Mucosa of rectum (tissue), 2 donors: ENCODE data around the gene GLG1.
"Not testable (repeated sequence)": the region's sequence is repeated elsewhere in the genome, so short reads cannot be mapped to it uniquely, and the experiment has no call there.

ENCODE experiments used
- H3K27ac ChIP-seq, 2 donors: one replicate each; pipeline ENCODE4 v1.7.0; 2013; ENCODE audit warnings: inconsistent platforms in 2 of 2, low read depth in 2 of 2, low read length in 2 of 2
- H3K27me3 ChIP-seq, 2 donors: one replicate each; pipeline ENCODE4 v1.7.0; 2013; ENCODE audit warnings: low read length in 2 of 2; ENCODE audit not compliant: control insufficient read depth in 2 of 2, insufficient read depth in 2 of 2
- H3K36me3 ChIP-seq, 2 donors: one replicate each; pipeline ENCODE4 v1.7.0; 2013; ENCODE audit warnings: low read length in 2 of 2; ENCODE audit not compliant: control insufficient read depth in 2 of 2, insufficient read depth in 2 of 2
- H3K4me1 ChIP-seq, 2 donors: one replicate each; pipeline ENCODE4 v1.7.0; 2013; ENCODE audit warnings: low read length in 2 of 2, mild to moderate bottlenecking in 1 of 2; ENCODE audit not compliant: control insufficient read depth in 2 of 2, insufficient read depth in 2 of 2
- H3K4me3 ChIP-seq, 2 donors: one replicate each; pipeline ENCODE4 v1.7.0; 2013; ENCODE audit warnings: low read length in 2 of 2
- H3K9ac ChIP-seq, 2 donors: one replicate each; pipeline ENCODE4 v1.7.0; 2013; ENCODE audit warnings: low read length in 2 of 2, low read depth in 1 of 2, mild to moderate bottlenecking in 1 of 2
- H3K9me3 ChIP-seq, 2 donors: one replicate each; pipeline ENCODE4 v1.7.0; 2013; ENCODE audit warnings: low read length in 2 of 2; ENCODE audit not compliant: control insufficient read depth in 2 of 2
- donor health status: healthy.
- donor health status: Normal muscosa, but diverticular disease.

GLG1 gene

DNA sequence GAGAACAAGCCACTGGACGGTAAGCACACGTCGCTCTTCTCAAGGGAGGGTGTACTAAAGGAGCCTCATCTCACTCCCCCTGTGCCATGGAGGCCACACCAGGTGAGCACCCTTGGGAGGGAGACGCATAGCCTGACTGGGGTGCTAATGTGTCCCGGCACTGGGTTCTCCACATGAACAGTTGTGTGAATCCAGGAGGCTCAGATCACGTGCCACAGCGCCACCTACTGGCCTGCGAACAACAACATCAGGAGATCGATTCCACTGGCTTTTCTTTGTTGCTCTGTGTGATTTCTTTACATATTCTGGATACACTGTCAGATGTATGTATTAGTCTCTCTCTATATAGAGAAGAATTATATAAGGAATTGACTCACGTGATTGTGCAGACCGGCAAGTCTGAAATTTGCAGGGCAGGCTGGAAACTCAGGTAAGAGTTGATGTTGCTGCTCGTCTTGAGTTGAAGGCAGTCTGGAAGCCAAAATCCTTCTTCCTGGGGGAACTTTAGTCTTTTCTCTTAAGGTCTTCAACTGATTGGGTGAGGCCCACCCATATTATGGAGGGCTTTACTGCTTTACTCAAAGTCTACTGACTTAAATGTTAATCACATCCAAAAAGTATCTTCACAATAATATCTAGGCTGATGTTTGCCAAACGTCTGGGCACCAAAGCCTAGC lies 176.7 kb downstream of the GLG1 start:
- H3K4me3 ChIP-seq, H3K36me3 ChIP-seq, H3K9me3 ChIP-seq, H3K27me3 ChIP-seq, H3K27ac ChIP-seq, H3K4me1 ChIP-seq, H3K9ac ChIP-seq: not testable (repeated sequence)

DNA sequence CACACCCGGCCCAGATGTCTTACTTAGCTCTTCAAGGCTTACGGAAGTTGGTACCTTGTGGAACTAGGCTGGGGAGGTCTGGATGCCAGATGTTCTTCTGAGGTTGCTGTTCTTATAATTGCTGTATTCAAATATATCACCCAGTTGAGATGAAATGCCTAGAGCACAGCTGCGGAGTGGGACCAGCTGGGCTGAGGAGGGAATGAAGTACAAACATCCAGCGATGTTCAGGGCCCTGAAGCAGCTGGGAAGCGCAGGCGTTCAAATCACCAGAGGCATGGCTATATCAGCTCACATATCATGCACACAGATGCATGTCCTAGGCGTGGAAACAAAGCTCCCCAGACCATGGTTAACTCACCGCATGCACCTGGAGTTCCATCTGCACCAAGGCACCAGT lies 178.4 kb downstream of the GLG1 start:
- H3K27ac ChIP-seq, H3K27me3 ChIP-seq, H3K9me3 ChIP-seq, H3K4me3 ChIP-seq, H3K9ac ChIP-seq, H3K4me1 ChIP-seq, H3K36me3 ChIP-seq: not testable (repeated sequence)

DNA sequence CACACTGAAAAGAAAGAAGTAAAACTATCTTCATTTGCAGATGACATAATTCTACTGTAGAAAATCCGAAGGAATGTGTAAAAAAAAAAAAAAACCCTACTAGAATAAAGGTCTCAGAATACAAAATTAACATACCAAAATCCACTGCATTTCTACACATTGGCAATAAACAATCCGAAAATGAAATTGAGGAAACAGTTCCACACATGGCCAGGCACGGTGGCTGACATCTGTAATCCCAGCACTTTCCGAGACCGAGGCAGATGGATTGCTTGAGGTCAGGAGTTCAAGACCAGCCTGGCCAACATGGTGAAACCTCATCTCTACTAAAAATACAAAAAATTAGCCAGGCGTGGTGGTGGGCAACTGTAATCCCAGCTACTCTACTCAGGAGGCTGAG lies 181.2 kb downstream of the GLG1 start:
- not testable (repeated sequence) for H3K4me3 ChIP-seq, H3K9me3 ChIP-seq, H3K9ac ChIP-seq, H3K4me1 ChIP-seq, H3K27ac ChIP-seq, H3K36me3 ChIP-seq, H3K27me3 ChIP-seq

DNA sequence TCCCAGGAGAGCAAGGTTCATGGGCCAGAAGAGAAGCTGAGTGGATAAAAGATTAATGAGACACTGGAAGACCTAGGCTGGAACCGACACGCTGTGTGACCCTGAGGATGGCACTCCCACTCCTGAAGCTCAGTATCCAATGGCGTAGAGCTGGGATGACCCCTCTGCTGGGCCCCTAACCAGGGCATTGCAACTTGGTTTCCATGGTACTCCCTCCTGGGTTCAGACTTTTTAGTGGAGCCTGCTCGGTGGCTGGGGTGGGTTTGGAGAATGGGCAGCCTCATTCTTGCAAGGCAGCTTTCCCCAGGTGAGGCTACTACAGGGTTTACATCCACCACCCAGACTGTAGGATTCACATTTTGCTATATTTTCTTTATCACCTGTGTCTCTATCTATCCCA lies 183.2 kb downstream of the GLG1 start:
- not testable (repeated sequence) for H3K27ac ChIP-seq, H3K4me1 ChIP-seq, H3K4me3 ChIP-seq, H3K36me3 ChIP-seq, H3K27me3 ChIP-seq, H3K9ac ChIP-seq, H3K9me3 ChIP-seq

DNA sequence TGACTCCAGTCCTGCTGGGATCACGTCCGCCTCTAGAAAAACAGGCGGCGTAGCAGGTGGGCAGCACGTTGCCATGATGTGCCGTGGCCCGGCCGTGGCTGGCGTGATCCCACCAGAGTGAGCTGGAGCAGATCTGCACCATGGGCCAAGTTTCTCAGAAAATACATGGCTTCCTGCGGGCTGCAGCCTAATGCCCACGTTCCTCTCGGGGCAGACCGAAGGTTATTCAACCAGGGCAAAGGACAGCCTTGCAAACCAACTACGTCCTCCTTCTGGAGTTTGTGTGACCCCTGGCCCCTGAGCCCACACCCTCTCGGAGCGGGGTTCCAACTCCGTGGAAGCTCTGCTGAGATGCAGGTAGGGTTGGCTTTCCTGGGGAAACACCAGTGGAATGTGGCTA lies 184.8 kb downstream of the GLG1 start:
- not testable (repeated sequence) for H3K27ac ChIP-seq, H3K27me3 ChIP-seq, H3K9ac ChIP-seq, H3K4me3 ChIP-seq, H3K4me1 ChIP-seq, H3K36me3 ChIP-seq, H3K9me3 ChIP-seq

DNA sequence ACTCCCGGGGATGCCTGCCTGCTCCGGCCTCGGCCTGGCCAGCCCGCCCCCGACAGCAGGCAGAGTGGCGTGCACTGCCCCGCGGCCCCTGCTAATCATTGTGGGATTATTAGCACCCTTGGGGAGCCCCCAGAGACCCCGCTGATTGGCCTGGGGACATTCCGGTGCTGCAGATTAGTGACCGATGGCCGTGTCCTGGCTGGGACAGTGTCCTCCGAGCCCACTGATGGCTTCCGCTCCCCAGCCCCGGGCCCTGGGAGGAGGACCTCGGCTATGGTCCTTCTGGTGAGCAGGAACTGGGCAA lies 185.5 kb downstream of the GLG1 start:
- not testable (repeated sequence) for H3K27ac ChIP-seq, H3K4me3 ChIP-seq, H3K4me1 ChIP-seq, H3K27me3 ChIP-seq, H3K9me3 ChIP-seq, H3K36me3 ChIP-seq, H3K9ac ChIP-seq

DNA sequence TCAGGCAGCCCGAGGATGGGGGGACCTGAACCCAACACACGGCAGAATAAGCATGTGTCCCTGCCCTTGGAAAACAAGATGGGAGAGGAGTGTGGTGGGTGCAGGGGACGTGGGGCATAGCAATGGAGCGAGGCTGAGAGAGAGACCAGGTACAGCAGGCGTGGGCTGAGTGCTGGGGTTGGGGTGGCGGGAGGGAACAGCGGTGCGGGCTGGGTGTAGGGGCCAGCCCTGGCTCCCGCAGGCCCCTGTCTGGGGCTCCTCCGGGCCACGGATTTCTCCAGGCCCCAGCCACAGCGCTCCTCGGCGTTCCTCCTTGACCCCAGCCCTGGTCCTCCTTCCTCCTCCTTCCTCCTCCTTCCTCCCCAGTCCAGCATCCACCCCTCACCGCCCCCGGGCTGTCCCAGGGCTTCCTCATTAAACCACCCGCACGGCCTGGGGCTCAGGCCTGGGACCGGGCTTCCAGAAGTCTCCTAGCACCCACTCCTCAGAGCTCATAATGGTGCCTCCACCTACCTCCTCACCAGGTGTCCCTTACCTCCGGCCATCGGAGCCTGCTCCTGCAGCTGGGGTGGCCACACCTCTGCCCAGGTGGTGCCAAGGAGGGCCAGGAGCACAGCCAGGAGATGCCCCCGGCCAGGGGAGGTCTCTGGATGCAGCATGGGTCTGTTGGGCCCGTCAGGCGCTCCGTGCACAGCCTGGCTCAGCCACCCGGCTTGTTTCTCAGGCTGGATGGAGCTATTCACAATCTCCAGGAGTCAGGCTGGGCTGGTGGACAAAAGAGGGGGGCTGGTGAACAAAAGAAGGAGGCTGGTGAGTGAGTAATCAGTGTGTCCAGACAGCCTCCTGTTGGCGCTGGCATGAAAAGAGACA lies 186.1 kb downstream of the GLG1 start, which contains the start of gene CLEC18B:
Gene CLEC18B, minus strand, starts transcription at position 867 of the 870 bp plus-strand sequence. Its CDS starts 208 bp downstream, at position 659.
- H3K36me3 ChIP-seq, H3K27ac ChIP-seq, H3K4me3 ChIP-seq, H3K4me1 ChIP-seq, H3K9ac ChIP-seq, H3K27me3 ChIP-seq, H3K9me3 ChIP-seq: not testable (repeated sequence)

DNA sequence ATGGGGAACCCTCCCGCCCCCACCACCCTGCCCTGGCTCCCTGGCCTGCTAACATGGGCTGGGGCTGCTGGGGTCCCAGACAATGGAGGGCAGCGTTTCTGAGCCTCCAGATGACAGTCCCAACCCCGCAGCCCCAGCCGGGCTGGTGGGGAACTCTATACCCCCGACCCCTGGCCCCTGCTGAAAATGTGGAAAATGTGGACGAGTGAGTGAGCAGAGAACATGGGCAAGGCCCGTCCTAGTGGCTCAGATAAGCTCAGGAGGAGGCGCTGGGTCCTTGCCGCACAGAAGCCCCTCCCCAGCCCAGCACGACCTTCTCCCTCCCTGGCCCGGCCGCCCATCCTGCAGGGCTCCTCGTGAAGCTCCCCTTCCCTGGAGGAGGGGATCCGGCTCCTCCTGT lies 187.1 kb downstream of the GLG1 start:
- H3K36me3 ChIP-seq, H3K27me3 ChIP-seq, H3K4me1 ChIP-seq, H3K9me3 ChIP-seq, H3K4me3 ChIP-seq, H3K27ac ChIP-seq, H3K9ac ChIP-seq: not testable (repeated sequence)

DNA sequence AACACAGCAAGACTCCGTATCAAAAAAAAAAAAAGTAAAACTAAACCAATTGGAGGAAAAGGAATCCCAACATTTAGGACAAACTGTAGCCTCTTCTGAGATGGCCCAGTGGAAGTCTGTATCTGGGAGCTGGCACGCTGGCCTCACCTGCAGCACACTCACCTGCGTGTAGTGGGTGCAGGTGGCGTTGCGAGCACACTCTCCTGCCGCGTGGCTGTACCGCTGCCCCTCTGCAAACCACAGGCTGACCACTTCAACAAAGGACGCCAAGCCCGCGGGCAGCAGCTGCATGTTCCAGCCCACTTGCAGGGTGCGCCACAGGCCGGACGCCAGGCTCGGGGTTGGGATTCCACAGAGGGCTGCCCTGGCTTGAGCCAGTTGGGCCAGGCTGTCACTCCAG lies 189.0 kb downstream of the GLG1 start:
- not testable (repeated sequence) for H3K9ac ChIP-seq, H3K9me3 ChIP-seq, H3K4me3 ChIP-seq, H3K27ac ChIP-seq, H3K36me3 ChIP-seq, H3K4me1 ChIP-seq, H3K27me3 ChIP-seq

DNA sequence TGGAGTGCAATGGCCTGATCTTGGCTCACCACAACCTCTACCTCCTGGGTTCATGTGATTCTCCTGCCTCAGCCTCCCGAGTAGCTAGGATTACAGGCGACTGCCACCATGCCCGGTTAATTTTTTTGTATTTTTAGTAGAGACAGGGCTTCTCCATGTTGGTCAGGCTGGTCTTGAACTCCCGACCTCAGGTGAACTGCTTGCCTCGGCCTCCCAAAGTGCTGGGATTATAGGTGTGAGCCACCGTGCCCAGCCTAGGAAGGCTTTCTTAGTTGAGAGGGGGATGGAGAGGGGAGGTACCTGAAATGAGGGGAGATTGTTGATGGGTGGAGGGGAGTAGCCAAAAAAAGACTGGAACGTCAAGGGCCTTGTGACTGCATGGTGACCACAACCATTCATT lies 193.0 kb downstream of the GLG1 start:
- not testable (repeated sequence) for H3K4me3 ChIP-seq, H3K9me3 ChIP-seq, H3K9ac ChIP-seq

More for the DNA sequence above, 193.0 kb downstream of the GLG1 start:
- H3K4me1 ChIP-seq, H3K27me3 ChIP-seq, H3K36me3 ChIP-seq, H3K27ac ChIP-seq: not testable (repeated sequence)
